ENCODE measurements around the gene FAM234A.
"Not testable (repeated sequence)": the region's sequence is repeated elsewhere in the genome, so short reads cannot be mapped to it uniquely, and the experiment has no call there.

The FAM234A gene

DNA sequence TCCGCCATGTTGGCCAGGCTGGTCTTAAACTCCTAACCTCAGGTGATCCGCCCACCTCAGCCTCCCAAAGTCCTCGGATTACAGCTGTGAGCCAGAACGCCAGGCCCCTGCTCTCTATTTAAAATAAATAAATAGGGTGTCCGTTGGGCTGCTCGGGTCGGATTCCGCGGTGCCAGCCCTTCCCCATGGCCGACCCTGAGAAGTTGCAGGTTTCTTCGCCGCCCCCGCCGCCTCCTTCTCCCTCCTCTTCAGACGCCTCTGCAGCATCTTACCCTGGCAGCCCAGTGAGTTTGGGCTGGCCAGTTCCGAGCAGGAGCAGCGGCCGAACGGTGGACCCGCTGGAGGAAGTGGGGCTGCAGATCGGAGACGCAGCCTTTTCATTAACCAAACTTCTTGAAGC lies 3.7 kb upstream of the FAM234A start:
- DNase-seq, result no peak

- no peak for DNase-seq
Measured at GRCh38 chr16:239948-240277, 5.3 kb downstream of the FAM234A start.

DNA sequence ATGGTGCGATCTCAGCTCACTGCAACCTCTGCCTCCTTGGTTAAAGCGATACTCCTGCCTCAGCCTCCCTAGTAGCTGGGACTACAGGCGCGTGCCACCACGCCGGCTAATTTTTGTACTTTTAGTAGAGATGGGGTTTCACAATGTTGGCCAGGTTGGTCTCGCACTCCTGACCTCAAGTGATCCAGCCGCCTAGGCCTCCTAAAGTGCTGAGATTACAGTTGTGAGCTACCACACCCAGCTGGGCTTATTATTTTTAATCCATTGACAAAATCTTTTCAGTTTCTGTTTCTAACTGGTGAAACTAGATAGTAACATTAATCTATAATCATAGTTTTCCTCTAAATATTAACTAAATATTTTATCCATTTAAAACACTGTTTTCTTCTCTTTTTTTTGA lies 5.9 kb downstream of the FAM234A start:
- no peak for DNase-seq

DNA sequence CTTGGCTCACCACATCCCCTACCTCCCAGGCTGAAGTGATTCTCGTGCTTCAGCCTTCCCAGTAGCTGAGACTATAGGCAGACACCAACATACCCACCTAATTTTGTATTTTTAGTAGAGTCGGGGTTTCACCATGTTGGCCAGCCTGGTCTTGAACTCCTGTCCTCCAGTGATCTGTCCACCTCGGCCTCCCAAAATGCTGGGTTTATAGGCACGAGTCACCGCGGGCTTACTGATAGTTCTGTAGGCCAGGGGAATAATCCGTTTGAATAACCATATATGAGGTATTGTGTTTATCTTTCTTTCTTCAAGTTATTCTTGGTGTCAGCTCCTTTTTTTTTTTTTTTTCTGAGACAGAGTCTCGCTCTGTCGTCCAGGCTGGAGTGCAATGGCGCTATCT lies 7.7 kb downstream of the FAM234A start:
- no peak for DNase-seq

DNA sequence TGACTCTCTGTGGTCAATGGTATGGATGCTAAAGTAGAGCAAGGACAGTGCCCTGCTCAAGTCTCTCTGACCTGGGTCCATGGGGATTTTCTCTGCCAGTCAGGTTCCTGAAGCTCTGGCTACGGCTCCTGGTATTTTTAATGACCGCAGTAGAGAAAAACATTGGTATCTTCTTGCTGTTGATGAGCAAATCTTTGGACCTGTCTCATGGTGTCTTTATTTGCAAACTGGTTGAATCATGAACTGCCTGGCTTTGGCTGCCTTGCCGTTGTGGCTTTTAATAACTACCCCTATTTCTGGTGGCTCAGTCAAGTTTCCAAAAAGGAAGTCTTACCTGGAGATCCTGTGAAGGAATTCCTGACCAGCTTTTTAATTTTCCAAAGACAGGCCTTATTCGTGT lies 8.7 kb downstream of the FAM234A start:
- no peak for DNase-seq

DNA sequence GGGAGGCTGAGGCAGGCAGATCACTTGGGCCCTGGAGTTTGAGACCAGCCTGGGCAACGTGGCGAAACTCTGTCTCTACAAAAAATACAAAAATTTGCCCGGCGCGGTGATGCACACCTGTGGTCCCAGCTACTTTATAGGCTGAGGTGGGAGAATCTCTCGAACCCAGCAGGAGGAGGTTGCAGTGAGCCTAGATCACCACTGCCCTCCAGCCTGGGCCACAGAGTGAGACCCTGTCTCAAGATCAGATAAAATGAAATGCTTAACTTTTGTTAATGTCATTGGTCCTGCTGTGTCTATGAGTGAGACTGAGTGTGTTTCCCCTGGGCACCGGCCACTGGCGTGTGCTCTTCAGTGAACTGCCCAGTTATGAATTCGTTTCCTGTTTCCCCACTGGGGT lies 10.5 kb downstream of the FAM234A start:
- no peak for DNase-seq

GRCh38 chr16:247027-247426 lies 12.4 kb downstream of the FAM234A start:
- no peak for DNase-seq

- no peak for DNase-seq
Measured at GRCh38 chr16:249431-249830, 14.8 kb downstream of the FAM234A start.

GRCh38 chr16:252366-253337 lies 18.0 kb downstream of the FAM234A start:
- DNase-seq, result peak in 2 of 5 experiments; percentile 16 to 60

DNA sequence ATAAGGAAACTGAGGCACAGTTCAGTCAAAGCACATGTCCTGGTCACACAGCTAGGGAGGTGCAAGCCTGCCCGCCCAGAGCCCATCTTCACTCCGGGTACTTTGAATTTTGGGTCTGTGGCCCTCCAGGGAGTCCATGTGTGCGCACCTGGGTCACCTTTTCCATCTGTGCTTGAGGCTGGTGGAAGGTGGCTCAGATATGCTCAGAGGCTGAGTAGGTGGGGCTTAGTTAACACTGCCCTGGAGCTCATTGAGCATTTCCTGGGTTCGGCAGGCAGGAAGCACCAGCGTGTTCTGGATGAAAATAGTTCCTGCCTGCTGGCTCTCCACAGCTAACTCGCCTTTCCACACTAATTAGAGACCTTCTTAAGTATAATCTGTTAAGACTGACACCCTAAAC lies 19.2 kb downstream of the FAM234A start:
- peak in 1 of 5 experiments; percentile 18 for DNase-seq

DNA sequence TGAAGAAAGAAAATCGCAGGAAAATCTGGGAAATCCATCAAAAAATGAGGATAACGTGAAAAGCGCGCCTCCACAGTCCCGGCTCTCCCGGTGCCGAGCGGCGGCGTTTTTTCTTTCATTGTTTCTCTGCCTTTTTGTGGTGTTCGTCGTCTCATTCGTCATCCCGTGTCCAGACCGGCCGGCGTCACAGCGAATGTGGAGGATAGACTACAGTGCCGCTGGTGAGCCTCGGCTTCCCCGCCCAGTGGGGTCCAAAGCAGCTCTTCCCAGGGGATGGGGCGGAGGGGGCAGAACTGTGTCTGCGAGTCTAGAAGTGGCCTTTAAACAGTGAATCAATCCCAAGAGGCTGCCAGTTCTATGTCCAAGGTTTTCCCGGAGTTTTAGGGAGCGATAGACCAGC lies 19.8 kb downstream of the FAM234A start:
- no peak for DNase-seq

DNA sequence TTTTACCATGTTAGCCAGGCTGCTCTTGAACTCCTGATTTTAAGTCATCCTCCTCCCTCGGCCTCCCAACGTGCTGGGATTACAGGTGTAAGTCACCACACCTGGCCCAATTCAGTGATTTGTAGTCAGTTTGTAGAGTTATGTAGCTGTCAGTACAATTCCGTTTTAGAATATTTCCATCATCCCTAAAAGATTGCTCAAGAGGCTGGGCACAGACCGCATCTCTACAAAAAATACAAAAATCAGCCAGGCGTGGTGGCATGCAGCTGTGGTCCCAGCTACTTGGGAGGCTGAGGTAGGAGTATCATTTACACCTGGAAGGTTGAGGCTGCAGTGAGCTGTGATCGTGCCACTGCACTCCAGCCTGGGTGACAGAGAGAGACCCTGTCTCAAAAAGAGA lies 20.6 kb downstream of the FAM234A start:
- DNase-seq, result no peak

- not testable (repeated sequence) for DNase-seq
Measured at GRCh38 chr16:258091-258490, 23.5 kb downstream of the FAM234A start.

DNA sequence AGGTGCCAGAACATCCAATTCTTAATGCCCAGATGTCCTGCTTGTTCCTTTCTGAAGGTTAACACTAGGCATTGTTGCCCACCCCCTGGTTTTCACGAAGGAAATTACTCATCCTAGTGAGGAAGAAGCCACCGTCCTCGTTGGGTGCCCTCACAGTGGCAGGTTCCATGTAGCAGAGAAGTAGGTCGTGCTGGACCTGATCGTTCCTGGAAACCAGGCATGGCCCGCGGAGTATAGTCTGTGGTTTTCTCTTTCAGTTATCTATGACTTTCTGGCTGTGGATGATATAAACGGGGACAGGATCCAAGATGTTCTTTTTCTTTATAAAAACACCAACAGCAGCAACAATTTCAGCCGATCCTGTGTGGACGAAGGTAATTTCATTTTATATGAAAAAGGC lies 24.6 kb downstream of the FAM234A start:
- DNase-seq, result no peak

DNA sequence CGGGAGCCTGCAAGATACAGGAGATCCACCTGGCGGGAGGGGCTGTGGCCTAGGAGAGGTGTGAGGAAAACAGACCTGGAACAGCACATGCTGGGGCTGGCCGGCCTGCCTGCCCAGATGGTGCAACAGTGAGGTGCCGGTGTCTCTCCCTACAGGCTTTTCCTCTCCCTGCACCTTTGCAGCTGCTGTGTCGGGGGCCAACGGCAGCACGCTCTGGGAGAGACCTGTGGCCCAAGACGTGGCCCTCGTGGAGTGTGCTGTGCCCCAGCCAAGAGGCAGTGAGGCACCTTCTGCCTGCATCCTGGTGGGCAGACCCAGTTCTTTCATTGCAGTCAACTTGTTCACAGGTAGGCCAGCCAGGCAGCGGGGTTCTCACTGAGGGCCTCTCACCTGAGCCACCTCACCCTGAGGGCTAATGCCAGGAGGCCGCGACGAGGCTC lies 25.2 kb downstream of the FAM234A start:
- no peak for DNase-seq

DNA sequence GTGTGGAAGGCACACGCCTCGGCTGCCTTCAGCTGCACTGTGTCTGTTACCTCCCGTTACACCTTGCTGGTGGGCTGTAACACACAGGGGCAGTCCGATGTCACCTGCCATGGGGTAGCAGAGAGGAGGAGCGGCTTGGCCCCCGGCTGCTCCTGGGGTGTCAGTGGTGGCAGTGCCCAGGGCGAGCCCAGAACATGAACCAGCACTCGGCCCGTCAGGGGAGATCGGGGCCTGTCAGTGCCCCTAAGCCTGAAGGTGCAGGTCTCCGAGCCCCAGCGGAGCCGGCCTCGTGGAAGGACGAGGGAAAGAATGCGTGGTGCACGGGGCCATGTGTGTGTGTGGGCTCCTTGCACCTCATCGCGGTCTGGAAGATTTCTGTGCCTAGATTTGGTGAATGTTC lies 25.7 kb downstream of the FAM234A start:
- no peak for DNase-seq

- no peak for DNase-seq
Measured at GRCh38 chr16:261031-261691, 26.5 kb downstream of the FAM234A start.

GRCh38 chr16:262121-262745 lies 27.6 kb downstream of the FAM234A start:
- no peak for DNase-seq

GRCh38 chr16:263182-263774 lies 28.7 kb downstream of the FAM234A start:
- DNase-seq, result no peak

GRCh38 chr16:263944-264343 lies 29.3 kb downstream of the FAM234A start:
- DNase-seq, result no peak

- no peak for DNase-seq
Measured at GRCh38 chr16:264440-264951, 29.9 kb downstream of the FAM234A start.

- DNase-seq, result no peak
Measured at GRCh38 chr16:265002-265529, 30.4 kb downstream of the FAM234A start.

DNA sequence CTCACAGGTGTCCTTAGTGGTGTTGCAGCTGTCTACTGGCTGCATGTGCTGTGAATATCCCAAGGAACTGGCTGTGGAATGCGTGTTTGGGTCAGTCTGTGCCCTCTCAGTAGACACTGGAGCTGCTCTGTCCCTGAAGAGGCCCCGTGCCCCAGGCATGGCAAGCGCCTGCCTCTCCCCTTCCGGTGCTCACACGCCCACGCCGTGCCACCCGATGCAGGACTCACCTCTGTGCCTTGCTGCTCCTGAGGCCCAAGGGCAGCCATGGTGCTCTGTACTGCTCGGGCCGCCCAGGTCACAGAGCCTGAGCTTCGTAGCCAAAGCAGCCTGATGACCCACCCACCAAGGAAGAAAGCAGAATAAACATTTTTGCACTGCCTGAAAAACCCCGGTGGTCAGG lies 31.1 kb downstream of the FAM234A start:
- DNase-seq, result no peak

All from T-helper 2 cell (primary cell).